Measurements from ENCODE around the gene DUOX1.

The DUOX1 gene

DNA sequence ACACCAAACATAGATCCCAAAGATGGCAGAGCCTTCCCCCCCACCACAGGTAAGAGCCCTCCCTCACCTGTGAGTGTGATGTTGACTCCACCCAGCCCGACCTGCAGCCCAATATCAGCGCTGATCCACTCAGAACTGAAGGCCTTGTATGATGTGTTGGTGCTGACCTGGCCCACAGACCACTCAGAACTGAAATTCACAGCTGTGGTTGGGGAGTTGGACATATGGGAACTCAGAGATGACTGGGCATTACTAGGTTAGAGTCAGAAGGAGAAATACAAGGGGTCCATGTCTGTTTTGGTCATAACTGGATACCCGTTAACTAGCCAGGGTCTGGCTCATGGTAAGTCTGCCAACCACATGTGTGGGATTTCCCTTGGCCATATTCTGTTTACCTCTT is 8.8 kb upstream of the DUOX1 start:
- DNase-seq (ENCODE audit: low read depth in 1 of 2, low spot score in 1 of 2), result no peak
- Histone ChIP-seq H3K4me3 (replicated peaks; ENCODE audit: insufficient read depth, low read length) (no peak overlapping the region), H3K27ac (replicated peaks) (no peak overlapping the region), H3K27me3 (ENCODE audit: insufficient read depth, poor library complexity, severe bottlenecking) (peaks cover 36% of the 10 kb centered on the region)
- TF ChIP-seq CTCF (IDR thresholded peaks at IDR 0.05; ENCODE audit: insufficient read depth, low read length), result no peak
- TF ChIP-seq POLR2AphosphoS5 (IDR thresholded peaks at IDR 0.05; ENCODE audit: low read depth), result no peak
- TF ChIP-seq REST (IDR thresholded peaks at IDR 0.05; ENCODE audit: insufficient replicate concordance, low read depth), result no peak
- TF ChIP-seq GABPA (IDR thresholded peaks at IDR 0.05; ENCODE audit: low read depth), result no peak
- TF ChIP-seq SPI1 (IDR thresholded peaks at IDR 0.05; ENCODE audit: borderline replicate concordance, low read depth), result no peak

- no peak for DNase-seq (ENCODE audit: low read depth in 1 of 2, low spot score in 1 of 2)
Observed at GRCh38 chr15:45121706-45122417, 7.9 kb upstream of the DUOX1 start.

DNA sequence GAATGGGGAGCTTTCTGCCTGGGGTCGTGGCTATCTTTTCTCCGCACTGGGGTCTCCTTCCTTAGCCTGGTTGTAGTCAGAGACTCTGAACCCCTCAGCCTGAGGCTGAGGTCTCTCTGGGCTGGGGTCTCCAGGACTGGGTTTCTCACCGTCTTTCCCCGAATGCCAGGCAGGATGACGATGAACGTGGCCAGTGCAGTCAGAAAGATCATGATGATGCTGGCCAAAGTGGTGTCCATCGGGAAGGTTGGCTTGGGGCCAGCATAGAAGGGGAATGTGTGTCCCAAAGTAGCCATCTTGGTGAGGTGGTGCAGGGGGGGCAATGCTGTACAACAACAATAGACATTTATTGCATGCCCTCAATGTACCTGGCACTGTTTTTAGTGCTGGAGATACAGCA is 7.1 kb upstream of the DUOX1 start:
- no peak for DNase-seq (ENCODE audit: low read depth in 1 of 2, low spot score in 1 of 2)
- TF ChIP-seq CTCF (IDR thresholded peaks at IDR 0.05; ENCODE audit: insufficient read depth, low read length) (no peak), GABPA (IDR thresholded peaks at IDR 0.05; ENCODE audit: low read depth) (no peak), SPI1 (IDR thresholded peaks at IDR 0.05; ENCODE audit: borderline replicate concordance, low read depth) (no peak), REST (IDR thresholded peaks at IDR 0.05; ENCODE audit: insufficient replicate concordance, low read depth) (no peak)
- peaks cover 21% of the 10 kb centered on the region for H3K27me3 ChIP-seq (ENCODE audit: insufficient read depth, poor library complexity, severe bottlenecking)
- H3K4me3 ChIP-seq (replicated peaks; ENCODE audit: insufficient read depth, low read length), result no peak overlapping the region
- H3K27ac ChIP-seq (replicated peaks), result no peak overlapping the region

More at GRCh38 chr15:45121706-45122417, 7.9 kb upstream of the DUOX1 start:
- TF ChIP-seq CTCF (IDR thresholded peaks at IDR 0.05; ENCODE audit: insufficient read depth, low read length) (no peak), SPI1 (IDR thresholded peaks at IDR 0.05; ENCODE audit: borderline replicate concordance, low read depth) (no peak)
- no peak overlapping the region for H3K4me3 ChIP-seq (replicated peaks; ENCODE audit: insufficient read depth, low read length)
- no peak overlapping the region for H3K27ac ChIP-seq (replicated peaks)
- H3K27me3 ChIP-seq (ENCODE audit: insufficient read depth, poor library complexity, severe bottlenecking), result peaks cover 29% of the 10 kb centered on the region

DNA sequence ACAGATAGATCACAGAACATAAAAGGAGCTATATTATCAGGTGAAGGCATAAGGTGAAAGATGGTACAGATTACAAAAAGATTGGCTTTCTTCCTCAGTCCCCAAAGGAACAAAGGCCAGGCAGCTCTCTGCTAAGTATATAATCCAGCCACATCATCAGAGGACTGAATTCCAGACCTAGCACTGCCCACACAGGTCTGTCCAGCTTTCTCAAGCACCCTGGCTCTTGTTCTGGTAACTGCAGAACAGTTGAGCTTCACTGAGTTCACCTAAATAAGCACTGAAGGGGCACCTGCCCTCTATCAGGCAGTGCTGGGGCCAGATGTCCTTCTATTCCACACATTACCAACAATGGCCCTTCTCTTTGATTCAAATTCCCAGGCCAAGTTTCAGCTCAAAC is 6.4 kb upstream of the DUOX1 start:
- no peak for TF ChIP-seq POLR2AphosphoS5 (IDR thresholded peaks at IDR 0.05; ENCODE audit: low read depth)
- no peak for TF ChIP-seq GABPA (IDR thresholded peaks at IDR 0.05; ENCODE audit: low read depth)
- TF ChIP-seq CTCF (IDR thresholded peaks at IDR 0.05; ENCODE audit: insufficient read depth, low read length), result no peak
- TF ChIP-seq REST (IDR thresholded peaks at IDR 0.05; ENCODE audit: insufficient replicate concordance, low read depth), result no peak
- no peak for TF ChIP-seq SPI1 (IDR thresholded peaks at IDR 0.05; ENCODE audit: borderline replicate concordance, low read depth)
- Histone ChIP-seq H3K27ac (replicated peaks) (no peak overlapping the region), H3K27me3 (ENCODE audit: insufficient read depth, poor library complexity, severe bottlenecking) (peaks cover 23% of the 10 kb centered on the region), H3K4me3 (replicated peaks; ENCODE audit: insufficient read depth, low read length) (no peak overlapping the region)
- no peak for DNase-seq (ENCODE audit: low read depth in 1 of 2, low spot score in 1 of 2)
